ENCODE measurements around the gene FBXW12. TPM values are rescaled to one million over a fixed set of nuclear protein-coding genes. Genes with fewer than 3 reads are reported as not detected.
A peak's percentile ranks its signal among the peaks of the same experiment; 100 is the strongest.

FBXW12 gene
- total RNA-seq, 4 donors from 2014 or later = not detected

DNA sequence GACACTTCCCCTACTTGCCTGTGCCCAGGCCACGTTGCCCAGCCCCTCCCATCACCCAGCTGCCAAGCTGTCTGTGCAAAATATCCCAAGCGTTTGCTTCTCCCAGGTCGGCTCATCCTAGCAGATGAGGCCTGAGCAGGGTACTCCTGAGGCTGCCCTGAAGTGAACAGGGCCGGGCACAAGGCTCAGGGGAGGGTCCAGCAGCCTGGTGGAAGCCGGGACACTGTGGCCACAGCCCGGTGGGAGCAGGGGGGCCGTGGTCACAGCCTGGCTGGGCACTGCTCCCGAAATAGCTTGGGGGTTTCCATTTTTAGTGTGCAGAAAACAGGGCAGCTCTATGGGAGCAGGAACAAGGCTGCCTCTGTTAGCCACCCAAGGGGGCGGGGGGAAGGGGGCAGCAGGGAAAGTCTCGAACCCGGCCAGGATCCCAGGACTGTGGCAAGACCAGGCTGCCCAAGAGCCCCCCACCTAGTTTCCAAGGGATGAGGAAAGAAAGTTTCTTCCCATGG, 54.4 kb downstream of the FBXW12 start:
- TF ChIP-seq CTCF (IDR thresholded peaks at IDR 0.05) = no peak
- no peak for TF ChIP-seq POLR2A (IDR thresholded peaks at IDR 0.05)

GRCh38 chr3:48426944-48427629, 55.1 kb downstream of the FBXW12 start:
- intact Hi-C loops (cut with DNase I; ENCODE audit: low total_unique reads) = no loop called here
- no peak for DNase-seq (ENCODE audit: low spot score in 2 of 2)
- no peak overlapping the region for H3K4me3 ChIP-seq (ENCODE audit: low read depth, poor library complexity, severe bottlenecking)
- TF ChIP-seq CTCF (IDR thresholded peaks at IDR 0.05) (no peak), POLR2A (IDR thresholded peaks at IDR 0.05) (no peak)
- WGBS, 2 donors = 29 to 34% methylated on average over 8 of the region's 8 CpGs

More for the DNA sequence above, 54.4 kb downstream of the FBXW12 start:
- H3K4me3 ChIP-seq (ENCODE audit: low read depth, poor library complexity, severe bottlenecking) = no peak overlapping the region
- DNase-seq (ENCODE audit: low spot score in 2 of 2) = no peak
- intact Hi-C loops (cut with DNase I; ENCODE audit: low total_unique reads) = no loop called here
- 29 to 31% methylated on average over 10 of the region's 11 CpGs for WGBS, 2 donors

GRCh38 chr3:48427630-48427962, 55.6 kb downstream of the FBXW12 start:
- TF ChIP-seq CTCF (IDR thresholded peaks at IDR 0.05) = no peak
- TF ChIP-seq POLR2A (IDR thresholded peaks at IDR 0.05) = no peak
- intact Hi-C loops (cut with DNase I; ENCODE audit: low total_unique reads) = no loop called here
- no peak for DNase-seq (ENCODE audit: low spot score in 2 of 2)
- WGBS, 2 donors = 28 to 34% methylated on average over 9 of the region's 9 CpGs
- no peak overlapping the region for H3K4me3 ChIP-seq (ENCODE audit: low read depth, poor library complexity, severe bottlenecking)

- WGBS, 2 donors = 43 to 46% methylated on average over 5 to 7 of the region's 7 CpGs
- H3K4me3 ChIP-seq (ENCODE audit: low read depth, poor library complexity, severe bottlenecking) = no peak overlapping the region
- intact Hi-C loops (cut with DNase I; ENCODE audit: low total_unique reads) = no loop called here
- TF ChIP-seq CTCF (IDR thresholded peaks at IDR 0.05) (no peak), POLR2A (IDR thresholded peaks at IDR 0.05) (no peak)
- no peak for DNase-seq (ENCODE audit: low spot score in 2 of 2)
These were observed 56.1 kb downstream of the FBXW12 start for GRCh38 chr3:48428088-48428571.

DNA sequence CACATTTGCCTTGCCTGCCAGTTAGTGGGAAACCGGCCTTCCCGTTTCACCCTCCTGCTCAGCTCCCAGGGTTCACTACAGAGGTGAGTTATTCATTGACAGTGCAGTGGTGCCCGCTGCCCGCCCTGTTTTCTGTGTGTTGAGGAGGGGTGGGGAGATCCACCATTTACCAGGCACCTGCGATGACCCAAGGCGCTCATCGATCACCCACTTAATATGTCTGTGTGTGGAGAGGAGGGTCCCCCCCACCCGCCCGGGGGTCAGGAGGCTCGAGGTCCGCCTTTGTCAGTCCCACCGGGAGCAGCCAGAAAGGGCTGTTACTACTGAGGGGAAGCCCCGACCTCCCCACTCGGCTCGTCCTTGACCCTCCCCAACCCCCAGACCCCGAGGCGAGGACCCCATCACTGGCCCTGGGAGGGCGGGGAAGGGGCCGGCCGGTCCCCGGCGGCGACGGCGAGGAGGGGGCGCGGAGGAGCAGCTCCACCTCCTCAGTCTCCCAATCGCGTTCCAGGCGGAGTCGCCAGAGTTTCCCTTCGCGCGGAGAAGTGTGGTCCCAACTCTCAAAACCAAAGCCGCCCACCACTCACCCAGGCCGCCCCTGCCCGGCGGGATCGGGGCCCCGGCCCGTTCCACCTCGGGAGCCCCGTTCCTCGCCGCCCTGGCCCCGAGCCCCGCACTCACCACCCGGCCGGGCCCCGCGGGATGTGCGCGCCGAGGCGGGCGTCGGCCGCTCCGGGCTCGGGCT, 56.7 kb downstream of the FBXW12 start:
- intact Hi-C loops (cut with DNase I; ENCODE audit: low total_unique reads) = no loop called here
- DNase-seq (ENCODE audit: low spot score in 2 of 2) = peak; percentile 51 to 93
- WGBS, 2 donors = 1 to 2% methylated on average over 16 to 25 of the region's 60 CpGs
- H3K4me3 ChIP-seq (ENCODE audit: low read depth, poor library complexity, severe bottlenecking) = peak overlapping the region; percentile 71
- TF ChIP-seq CTCF (IDR thresholded peaks at IDR 0.05) (no peak), POLR2A (IDR thresholded peaks at IDR 0.05) (no peak)

All from lower leg skin (tissue), 4 donors.